GM19193 (cell line): ENCODE data around the gene TDRD3.

Experiments used
- POLR2A ChIP-seq: IDR thresholded peaks from 4 replicates; pipeline ENCODE4 v1.6.1; 2011; ENCODE audit not compliant: insufficient read depth, insufficient read length; ENCODE audit errors: extremely low read depth

The TDRD3 gene

DNA sequence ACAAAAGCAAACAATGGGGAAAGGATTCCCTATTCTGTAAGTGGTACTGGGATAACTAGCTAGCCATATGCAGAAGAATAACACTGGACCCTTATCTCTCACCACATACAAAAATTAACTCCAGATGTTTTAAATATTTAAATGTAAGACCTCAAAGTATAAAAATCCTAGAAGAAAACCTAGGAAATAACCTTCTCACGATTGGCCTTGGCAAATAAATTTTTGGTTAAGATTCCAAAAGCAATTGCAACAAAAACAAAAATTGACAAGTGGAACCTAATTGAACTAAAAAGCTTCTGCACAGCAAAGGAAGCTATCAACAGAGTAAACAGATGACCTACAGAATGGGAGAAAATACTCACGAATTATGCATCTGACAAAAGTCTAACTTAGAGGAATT, 10.8 kb upstream of the TDRD3 start:
- TF ChIP-seq POLR2A: no peak

DNA sequence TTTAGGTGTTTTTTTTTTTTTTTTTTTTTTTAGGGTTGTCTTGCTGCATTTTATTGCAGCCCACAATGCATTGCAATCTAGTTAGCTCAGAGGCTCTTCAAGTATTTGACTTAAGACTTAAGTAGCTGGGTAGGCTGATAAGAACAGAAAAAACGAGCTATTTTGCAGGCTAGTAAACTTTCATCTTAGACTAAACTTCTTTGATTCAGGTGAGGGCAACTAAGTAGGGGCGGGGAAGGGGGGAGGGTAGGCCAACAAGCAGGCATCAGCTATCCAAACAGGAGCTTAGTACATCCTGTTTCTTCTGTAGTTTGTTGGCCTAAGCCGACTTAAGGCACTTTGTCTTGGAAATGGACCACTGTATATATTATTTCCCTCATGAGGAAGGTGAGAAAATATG, 4.9 kb upstream of the TDRD3 start:
- no peak for TF ChIP-seq POLR2A

GRCh38 chr13:60395971-60396782, 843 bp upstream of the TDRD3 start:
- peak; percentile 84 for TF ChIP-seq POLR2A

GRCh38 chr13:60397704-60398378, 821 bp downstream of the TDRD3 start:
- peak; percentile 67 for TF ChIP-seq POLR2A

GRCh38 chr13:60398379-60398891, 1.4 kb downstream of the TDRD3 start:
- no peak for TF ChIP-seq POLR2A

DNA sequence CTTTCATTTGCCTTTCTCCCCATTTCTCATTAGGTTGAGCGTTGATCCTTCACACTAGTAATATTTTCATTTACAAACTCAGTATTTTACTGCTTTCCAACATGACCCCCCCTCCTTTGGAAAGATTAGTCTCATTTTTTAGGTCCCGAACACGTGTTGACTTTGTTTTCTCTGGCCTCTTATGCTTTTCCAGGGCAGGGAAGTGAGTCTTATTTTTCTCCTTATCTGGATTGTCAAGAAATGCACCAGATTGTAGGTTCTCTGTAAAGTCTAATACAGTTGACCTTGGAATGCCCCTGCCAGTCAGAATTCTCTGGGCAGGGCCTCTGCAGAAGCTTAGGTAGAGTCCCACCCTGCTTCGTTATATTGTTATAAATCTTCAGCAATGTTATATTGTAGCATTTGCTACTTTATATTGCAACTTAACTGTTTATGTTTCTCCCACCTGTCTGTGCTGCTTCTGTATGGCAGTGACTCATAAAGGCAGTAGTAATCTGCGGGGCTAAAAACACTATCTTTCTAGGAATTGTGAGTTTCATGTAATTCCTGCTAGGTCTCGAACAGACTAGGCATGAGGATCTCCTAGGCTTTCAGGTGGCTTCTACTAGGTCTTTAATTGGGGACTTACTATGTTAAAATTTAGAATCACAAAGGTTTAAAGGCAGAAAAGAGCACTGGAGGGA, 2.0 kb downstream of the TDRD3 start:
- no peak for TF ChIP-seq POLR2A

- no peak for TF ChIP-seq POLR2A
These were observed 5.0 kb downstream of the TDRD3 start for GRCh38 chr13:60402022-60402421.

- no peak for TF ChIP-seq POLR2A
These were observed 10.1 kb downstream of the TDRD3 start for GRCh38 chr13:60407095-60407494.

GRCh38 chr13:60410299-60410698, 13.3 kb downstream of the TDRD3 start:
- TF ChIP-seq POLR2A: no peak

GRCh38 chr13:60411464-60411863, 14.4 kb downstream of the TDRD3 start:
- no peak for TF ChIP-seq POLR2A

- no peak for TF ChIP-seq POLR2A
These were observed 15.0 kb downstream of the TDRD3 start for GRCh38 chr13:60411983-60412382.

DNA sequence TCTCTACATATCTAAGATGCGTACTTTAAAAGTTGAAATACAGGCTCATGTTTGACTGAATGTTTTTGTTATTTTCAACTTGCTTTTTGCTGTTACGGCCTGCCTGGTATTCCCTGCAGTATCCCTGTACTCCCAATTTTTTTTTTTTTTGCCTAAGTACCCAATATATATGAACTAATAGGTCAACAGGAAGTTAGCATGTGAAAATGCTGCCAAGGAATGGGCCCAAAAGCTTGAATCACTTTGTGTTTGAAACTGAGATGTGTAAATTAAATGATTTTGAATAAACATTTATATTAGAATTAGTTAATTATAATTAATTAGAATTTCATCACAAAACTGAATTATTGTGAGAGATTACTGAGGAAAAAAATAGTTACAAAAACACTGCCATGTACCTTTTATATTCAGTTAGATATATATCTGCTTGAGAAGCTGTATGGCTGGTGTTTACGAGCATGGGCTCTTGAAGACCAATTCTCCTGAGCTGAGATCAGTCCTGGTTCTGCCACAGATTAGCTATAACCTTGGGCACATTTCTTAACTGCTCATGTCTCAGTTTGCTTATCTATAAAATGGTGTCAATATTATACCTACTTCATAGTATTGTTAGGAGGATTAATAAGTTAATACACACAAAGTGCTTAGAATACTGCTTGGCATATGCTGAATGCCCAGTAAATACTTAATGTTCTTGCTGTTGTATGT, 16.0 kb downstream of the TDRD3 start:
- TF ChIP-seq POLR2A: no peak

DNA sequence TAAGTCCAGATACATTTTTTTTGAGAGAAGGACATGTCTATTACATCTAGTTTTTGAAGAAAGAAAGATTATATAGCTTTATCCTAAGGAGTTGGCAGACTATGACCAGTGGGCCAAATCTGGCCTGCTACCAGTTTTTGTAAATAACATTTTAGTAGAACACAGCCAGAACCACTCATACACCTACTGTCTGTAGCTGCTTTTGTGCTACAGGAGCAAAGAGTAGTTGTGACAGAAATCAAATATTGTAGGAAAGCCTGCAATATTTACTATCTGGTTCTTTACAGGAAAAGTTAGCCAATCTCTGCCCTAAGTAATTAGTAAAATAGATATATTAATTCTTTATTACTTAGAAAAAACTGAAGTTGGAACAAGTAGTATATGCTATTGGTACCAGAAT, 17.2 kb downstream of the TDRD3 start:
- TF ChIP-seq POLR2A: no peak

GRCh38 chr13:60417734-60418133, 20.7 kb downstream of the TDRD3 start:
- no peak for TF ChIP-seq POLR2A

GRCh38 chr13:60418954-60419353, 21.9 kb downstream of the TDRD3 start:
- TF ChIP-seq POLR2A: no peak
